Amygdala (tissue), 56 donors: ENCODE results near the gene PNPLA7.
A peak's percentile ranks its signal among the peaks of the same experiment; 100 is the strongest.
"Not testable (repeated sequence)": the region's sequence is repeated elsewhere in the genome, so short reads cannot be mapped to it uniquely, and the experiment has no call there.

Source experiments
- DNase-seq, 56 donors: peaks; one replicate each; lab custom pipeline; 2025; lab: John Stamatoyannopoulos, UW

Gene PNPLA7

GRCh38 chr9:137575716-137576411, 25.7 kb upstream of the PNPLA7 start:
- DNase-seq = no peak

GRCh38 chr9:137575364-137575715, 25.1 kb upstream of the PNPLA7 start:
- DNase-seq = peak in 14 of 56 donors; percentile 2 to 66 (median 26)

DNA sequence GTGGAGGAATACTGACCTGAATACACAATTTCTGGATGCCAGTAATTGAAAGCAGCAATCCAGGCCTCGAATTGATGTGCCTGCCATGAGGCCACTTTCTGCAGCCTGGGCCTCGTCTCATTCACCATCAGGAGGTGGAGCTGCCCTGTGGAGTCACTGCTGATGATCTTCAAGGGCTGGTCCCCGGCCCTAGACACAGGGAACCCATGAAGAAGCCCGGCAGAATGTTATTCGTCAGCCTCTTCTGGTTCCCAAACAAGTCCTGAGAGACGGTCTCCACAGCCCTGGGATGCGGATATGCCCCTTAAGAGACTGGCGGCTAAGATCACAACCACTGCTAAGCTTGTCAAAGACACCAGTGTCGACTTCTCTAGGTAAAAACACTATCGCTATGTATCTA, 24.0 kb upstream of the PNPLA7 start:
- DNase-seq = no peak

GRCh38 chr9:137570566-137570965, 20.4 kb upstream of the PNPLA7 start:
- no peak for DNase-seq

GRCh38 chr9:137569609-137570203, 19.5 kb upstream of the PNPLA7 start:
- no peak for DNase-seq

DNA sequence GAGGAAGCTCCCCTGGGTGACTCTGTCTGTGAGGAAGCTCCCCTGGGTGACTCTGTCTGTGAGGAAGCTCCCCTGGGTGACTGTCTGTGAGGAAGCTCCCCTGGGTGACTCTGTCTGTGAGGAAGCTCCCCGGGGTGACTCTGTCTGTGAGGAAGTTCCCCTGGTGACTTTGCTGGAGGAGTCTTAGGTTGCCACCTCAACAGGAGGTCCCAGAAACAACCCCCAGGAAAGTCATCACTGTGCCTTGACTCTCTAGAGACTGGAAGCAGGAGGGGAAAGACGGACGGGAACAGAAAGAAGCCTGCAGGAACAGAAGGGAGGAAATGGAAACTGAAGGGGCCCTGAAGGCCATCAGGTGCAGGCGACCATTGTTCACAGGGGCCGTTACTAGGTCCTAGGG, 18.2 kb upstream of the PNPLA7 start:
- DNase-seq = not testable (repeated sequence)

DNA sequence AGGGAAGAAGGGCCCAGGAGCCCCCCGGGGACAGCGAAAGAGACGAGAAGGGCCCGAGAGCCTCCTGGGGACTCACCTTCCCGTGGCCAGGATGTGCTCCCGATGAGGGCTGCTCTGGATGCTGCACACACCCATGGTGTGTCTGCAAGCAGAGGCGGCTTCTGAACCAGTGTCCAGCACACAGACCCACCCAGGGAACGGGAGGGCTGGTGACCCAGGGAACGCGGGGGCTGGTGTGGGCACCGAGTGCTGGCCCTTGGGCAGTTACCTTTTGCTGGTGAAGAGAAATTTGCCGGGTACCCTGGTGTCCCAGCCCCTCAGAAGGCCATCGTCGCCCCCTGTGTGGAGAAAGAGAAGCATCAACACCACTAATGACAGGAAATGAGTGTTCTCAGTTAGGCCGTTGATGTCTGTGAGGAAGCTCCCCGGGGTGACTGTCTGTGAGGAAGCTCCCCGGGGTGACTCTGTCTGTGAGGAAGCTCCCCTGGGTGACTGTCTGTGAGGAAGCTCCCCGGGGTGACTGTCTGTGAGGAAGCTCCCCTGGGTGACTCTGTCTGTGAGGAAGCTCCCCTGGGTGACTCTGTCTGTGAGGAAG, 14.7 kb upstream of the PNPLA7 start:
- DNase-seq = no peak

DNA sequence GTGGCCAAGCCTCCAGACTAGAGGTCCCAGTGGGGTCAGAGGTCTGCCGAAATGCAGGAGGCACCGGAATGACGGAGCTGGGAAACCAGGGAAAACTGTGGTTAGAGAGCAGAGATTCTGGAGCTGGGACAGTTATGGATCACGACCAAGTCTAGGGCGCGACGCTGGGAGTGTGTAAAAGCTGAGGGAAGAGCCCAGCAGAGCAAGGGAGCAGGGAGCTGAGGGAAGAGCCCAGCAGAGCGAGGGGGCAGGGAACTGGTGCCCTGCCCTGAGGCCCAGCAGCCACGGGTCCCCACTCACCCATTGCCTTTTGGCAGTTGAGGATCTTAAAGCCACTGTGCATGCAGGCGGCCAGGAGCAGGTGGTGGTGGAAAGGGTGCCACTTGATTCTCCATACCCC, 13.9 kb upstream of the PNPLA7 start:
- DNase-seq = no peak

DNA sequence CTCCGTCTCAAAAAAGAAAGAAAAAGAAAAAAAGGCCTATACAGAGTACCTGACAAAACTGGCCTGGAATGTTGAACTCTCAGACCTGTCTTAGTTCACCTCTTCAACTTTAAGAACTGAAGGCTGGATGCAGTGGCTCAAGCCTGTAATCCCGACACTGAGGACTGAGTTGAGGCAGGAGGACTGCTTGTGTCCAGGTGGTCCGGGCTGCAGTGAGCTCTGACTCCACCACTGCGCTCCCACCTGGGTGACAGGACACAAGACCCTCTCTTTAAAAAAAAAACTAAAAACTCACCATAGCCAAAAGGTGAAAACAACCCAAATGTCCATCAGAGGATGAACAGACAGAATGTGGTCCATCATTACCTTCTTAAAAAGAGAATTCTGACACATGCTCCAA, 7.9 kb upstream of the PNPLA7 start:
- no peak for DNase-seq

- DNase-seq = no peak
These were observed 6.1 kb upstream of the PNPLA7 start for GRCh38 chr9:137556069-137556838.

DNA sequence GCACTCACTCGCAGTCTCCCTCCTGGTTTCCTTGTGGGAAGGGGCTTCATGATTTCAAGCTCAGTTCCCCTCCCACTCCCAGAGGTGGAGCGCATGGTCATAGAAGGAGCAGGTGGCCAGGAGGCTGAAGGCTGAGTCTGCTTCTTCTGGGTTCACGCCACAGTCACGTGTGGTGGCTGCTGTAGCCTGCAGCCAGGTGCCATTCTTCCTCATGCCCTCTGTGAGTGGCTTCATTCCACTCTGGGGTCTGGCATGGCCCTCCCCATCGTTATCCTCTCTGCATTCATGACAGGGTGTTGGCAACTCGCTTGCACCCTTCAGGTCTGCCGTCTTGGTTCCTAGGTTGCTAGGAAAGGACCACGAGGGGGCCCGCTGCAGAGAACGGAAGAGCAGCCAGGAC, 5.0 kb upstream of the PNPLA7 start:
- no peak for DNase-seq

DNA sequence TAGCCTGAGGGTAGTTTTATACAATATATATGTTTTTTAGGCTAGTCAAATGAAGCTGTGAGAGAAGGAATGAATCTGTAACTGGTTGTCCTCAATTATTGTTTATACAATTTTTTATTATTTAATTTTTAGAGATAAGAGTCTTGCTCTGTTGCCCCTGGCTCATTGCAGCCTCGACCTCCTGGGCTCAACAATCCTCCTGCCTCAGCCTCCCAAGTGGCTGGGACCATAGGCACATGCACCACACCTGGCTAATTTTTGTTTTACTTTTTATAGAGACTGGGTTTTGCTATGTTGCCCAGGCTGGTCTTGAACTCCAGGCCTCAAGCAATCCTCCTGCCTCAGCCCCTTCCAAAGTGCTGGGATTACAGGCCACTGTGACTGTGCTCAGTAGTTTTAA, 4.1 kb upstream of the PNPLA7 start:
- no peak for DNase-seq

- DNase-seq = not testable (repeated sequence)
These were observed 3.5 kb upstream of the PNPLA7 start for GRCh38 chr9:137553654-137554053.

- DNase-seq = peak in 1 of 56 donors; percentile 62
These were observed 2.0 kb upstream of the PNPLA7 start for GRCh38 chr9:137552022-137552768.

DNA sequence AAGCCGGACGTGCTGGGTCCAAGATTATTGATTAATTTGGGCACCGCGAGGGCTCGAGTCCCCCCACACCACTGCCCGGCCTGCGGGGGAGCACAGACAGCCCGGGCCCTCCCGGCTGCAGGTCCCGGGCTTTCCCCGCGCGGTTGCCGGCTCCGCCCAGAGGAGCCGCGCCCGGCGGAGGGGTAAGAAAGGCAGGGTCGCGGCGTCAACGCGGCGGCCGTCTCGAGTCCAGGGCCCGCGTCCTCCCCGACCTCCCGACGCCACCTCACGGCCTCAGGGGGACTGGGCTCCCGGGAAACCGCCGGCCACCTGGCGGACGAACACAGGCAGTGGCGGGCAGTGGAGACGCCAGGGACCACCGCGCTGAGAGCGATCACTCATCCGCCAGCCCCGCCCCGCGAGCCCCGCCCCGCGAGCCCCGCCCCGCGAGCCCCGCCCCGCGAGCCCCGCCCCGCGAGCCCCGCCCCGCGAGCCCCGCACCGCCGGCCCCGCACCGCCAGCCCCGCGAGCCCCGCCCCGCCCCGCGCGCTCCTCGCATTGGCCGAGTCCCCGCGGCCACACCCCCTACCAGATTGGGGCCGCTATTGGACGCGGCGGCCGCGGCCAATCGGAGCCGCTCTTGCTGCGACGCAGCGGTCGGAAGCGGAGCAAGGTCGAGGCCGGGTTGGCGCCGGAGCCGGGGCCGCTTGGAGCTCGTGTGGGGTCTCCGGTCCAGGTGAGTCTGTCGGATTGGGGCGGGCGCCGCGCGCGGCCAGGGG, 1.2 kb upstream of the PNPLA7 start, which contains the start of gene MRPL41:
TSS of gene MRPL41 (plus strand) at position 616 of the 758 bp plus-strand sequence. CDS start 203 bp downstream, outside the sequence.
- DNase-seq = peak in 55 of 56 donors; percentile 48 to 92 (median 82)

GRCh38 chr9:137550958-137551263, 709 bp upstream of the PNPLA7 start:
- not testable (repeated sequence) for DNase-seq

GRCh38 chr9:137547687-137548543, 2.3 kb downstream of the PNPLA7 start:
- peak in 2 of 56 donors; percentile 25 to 34 for DNase-seq

- DNase-seq = no peak
These were observed 5.1 kb downstream of the PNPLA7 start for GRCh38 chr9:137545123-137545522.
